CD4-positive, alpha-beta T cell treated with Interleukin-17A for 4 hours (primary cell): ENCODE results near the gene ZNF213.

Experiments used
- DNase-seq: peaks from one replicate; pipeline ENCODE4 v3.0.0-alpha.2; 2020; ENCODE audit warnings: mixed read lengths

Gene ZNF213

DNA sequence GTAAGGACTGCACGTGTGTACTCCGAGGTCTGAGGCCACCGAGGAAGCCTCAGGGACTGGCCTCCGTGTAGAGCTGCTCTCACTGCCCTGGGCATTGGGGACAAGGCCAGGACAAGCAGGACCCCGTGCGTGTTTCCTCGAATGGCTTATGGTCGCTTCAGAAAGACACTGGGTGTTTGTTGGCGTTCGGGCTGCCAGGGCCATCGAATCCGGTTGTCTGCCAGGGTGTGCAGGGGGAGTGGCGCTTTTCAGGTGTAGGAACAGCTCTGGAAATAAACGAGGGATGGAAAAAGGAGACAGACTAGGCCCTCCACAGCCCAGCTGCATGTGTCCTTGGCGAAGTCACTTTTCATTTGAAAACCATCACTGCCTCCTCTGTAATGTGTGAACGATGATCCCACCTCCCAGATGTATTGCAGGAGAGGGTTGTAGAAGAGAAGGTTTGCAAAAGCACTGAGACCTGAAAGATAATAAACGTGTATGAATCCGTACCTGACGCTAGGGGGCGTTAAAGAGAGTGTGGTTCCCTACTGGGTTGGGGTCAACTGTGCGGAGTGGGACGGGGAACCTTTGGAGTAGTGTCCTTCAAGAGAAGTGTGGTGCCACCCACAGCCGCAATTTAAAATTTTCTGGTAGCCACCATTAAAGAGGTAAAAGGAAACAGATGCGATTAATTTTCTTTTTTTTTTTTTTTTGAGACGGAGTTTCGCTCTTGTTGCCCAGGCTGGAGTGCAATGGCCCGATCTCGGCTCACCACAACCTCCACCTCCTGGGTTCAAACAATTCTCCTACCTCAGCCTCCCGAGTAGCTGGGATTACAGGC, 33.6 kb upstream of the ZNF213 start:
- peak; percentile 66 for DNase-seq

DNA sequence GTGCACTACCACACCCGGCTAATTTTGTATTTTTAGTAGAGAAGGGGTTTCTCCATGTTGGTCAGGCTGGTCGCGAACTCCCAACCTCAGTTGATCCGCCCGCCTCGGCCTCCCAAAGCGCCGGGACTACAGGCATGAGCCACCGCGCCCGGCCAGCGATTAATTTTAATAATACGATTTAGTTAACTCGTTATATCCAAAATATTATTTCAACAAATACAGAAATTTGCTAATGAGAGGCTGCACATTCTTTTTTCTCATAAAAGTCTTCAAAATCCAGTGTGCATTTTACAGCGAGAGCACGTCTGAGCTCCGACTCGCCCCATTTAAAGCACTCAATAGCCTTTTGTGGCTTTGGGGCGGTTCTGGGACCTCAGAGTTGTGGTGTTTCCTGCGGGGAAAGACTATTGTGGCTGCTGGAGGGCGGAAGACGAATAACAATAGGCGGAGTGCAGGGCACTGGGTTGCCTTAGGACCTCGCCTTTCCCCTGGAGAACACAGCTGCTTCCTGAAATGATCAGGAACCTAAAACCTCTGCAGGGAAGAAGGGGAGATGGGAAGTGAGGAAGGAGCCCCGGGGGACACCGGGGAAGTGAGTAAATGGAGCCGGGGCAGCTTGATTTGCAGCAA, 32.9 kb upstream of the ZNF213 start:
- DNase-seq: peak; percentile 61

DNA sequence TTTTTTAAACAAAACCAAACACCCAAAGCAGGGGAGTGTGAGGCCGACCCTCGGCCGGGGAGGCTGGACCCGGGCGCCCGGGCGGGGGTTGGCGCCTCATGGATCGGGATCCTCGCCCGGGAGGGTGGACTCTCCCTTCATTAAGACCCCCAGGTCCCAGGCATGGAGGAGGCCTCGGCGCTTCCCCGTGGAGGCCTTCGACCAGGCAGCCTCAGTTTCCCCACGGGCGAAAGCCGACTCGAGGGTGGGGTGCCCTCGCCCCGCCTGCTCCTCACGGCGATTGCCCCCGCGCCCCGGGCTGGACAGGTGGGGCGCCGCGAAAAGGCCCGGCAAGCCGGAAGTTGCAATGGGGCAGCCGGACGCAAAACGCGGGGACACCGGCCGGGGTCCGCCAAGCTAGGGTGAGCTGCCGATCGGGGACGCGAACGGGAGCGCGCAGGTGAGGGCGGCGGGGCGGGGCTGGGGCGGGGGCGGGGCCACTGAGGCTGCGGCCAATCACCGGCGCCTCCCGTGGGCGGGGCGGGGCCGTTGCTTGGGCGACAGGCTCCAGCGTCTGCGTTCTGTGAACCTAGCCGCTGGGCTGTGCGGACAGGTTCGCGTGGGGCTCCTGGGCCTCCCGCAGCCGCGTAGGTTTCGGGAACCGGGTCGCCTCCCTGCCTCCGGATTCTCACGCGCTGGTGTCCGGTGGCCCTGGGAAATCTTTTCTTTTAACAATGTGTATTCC, 28.5 kb upstream of the ZNF213 start:
- DNase-seq: peak; percentile 95

DNA sequence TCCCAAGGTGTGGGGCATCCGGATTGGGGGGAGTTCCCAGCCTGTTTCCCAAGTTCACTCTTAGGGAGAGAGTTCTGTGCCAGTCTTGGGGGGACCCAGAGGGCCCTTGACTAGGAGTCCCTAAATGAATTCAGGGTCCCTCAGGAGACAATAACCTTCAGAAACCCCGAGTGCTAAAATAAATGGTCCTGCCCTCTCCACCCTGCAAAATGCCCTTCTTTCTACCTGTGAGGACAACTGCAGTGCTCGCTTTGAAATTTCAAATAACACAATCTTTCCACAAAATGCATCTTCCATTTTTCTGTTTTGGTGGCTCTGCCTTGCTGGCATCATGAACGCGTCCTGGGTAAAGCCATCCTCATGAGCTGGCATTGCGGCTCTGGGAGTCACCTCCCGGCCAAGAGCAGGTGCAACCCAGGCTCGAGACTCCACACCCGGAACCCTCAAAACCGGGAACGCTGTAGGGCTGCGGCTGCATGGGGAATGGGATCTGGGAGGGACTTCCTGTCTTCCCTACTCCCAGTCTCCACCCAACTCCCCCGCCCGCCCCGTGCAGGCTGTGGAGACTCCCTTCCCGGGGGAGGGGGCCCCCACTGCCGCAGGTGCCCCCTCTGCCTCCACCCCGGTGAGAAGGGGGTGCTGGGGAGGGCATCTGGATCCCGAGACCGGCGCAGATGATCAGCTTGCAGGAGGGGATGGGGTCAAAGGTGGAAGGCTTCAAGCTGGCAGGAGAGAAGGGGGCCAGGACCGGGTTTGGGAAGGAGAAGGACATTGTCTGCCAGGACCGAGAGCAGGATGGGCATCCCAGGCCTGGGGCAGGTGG, 22.6 kb upstream of the ZNF213 start, which contains the start of gene ZNF205:
Gene ZNF205, plus strand, starts transcription at position 529 of the 823 bp plus-strand sequence. CDS start 845 bp downstream, outside the sequence.
- no peak for DNase-seq

- no peak for DNase-seq
Observed at GRCh38 chr16:3112881-3113574, 21.8 kb upstream of the ZNF213 start.

DNA sequence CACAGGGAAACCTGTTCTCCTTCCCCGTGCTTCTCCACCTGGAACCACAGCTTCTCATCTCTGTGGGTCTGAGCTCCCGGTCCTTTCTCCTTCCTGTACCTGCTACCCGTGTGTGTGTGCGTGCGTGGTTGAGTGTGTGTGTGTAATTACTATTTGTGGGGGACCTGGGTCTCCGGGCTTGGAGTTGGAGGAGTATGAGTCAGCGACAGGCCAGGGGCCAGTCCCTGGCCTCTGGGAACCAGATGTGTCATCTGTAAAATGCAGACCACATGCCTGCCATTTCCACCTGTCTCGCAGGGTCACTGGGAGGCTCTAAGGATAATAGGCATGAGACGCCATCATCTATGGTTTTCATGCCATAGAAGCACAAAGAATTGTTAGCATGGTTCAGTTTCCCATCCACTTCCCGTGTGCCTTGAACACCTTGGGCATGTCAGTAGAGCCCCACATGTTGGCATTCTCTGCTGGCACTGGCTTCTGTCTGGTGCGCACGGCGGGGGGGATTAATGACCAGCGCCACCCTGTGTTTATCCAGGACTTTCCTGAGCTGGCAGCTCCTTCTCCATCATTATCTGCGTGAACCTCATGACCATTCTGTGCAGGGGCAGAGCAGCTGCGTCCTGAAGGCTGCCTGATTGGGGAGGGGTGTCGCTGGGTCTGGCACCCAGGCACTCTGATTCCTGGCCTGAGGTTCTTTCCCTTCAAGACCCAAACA, 20.9 kb upstream of the ZNF213 start:
- DNase-seq: peak; percentile 23

GRCh38 chr16:3115003-3115402, 19.8 kb upstream of the ZNF213 start:
- DNase-seq: no peak

DNA sequence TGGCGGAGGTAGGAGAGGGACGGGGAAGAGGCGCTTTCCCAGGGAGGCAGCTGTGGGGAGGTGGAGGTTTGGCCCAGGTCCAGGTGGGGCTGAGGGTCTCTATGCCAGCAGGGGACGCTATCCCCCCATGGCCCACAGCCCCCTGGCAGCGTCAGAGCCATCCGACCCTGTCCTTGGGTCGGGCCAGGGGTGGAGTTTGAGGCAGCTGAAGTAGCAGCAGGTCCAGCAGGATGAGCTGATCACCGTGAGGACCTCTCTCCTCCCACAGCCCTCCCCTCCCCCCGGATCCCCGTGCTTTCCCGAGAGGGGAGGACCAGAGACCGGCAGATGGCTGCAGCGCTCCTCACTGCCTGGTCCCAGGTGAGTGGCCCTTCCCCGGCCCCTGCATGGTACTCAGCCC, 19.3 kb upstream of the ZNF213 start:
- DNase-seq: no peak

GRCh38 chr16:3118204-3118790, 16.5 kb upstream of the ZNF213 start:
- no peak for DNase-seq

- no peak for DNase-seq
Observed at GRCh38 chr16:3118846-3119245, 16.0 kb upstream of the ZNF213 start.

DNA sequence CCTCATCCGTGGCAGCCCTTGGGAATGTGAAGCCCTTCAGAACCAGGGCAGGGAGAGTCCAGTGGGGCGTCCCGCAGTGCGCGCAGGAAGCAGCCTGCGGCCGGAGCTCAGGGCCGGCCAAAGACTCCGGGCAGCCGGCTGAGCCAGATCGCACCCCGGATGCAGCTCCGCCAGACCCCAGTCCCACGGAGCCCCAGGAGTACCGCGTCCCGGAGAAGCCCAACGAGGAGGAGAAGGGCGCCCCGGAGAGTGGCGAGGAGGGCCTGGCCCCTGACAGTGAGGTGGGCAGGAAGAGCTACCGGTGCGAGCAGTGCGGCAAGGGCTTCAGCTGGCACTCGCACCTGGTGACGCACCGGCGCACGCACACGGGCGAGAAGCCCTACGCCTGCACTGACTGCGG, 15.5 kb upstream of the ZNF213 start:
- no peak for DNase-seq

DNA sequence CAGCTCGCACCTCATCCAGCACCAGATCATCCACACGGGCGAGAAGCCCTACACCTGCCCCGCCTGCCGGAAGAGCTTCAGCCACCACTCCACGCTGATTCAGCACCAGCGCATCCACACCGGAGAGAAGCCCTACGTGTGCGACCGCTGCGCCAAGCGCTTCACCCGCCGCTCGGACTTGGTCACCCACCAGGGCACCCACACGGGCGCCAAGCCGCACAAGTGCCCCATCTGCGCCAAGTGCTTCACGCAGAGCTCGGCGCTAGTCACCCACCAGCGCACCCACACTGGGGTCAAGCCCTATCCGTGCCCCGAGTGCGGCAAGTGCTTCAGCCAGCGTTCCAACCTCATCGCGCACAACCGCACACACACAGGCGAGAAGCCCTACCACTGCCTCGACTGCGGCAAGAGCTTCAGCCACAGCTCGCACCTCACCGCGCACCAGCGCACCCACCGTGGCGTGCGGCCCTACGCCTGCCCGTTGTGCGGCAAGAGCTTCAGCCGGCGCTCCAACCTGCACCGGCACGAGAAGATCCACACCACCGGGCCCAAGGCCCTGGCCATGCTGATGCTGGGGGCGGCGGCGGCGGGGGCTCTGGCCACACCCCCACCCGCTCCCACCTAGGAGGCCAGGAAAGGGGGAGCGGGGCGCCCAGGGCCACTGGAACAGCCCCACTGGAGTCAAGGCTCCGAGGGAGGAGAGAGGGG, 15.0 kb upstream of the ZNF213 start:
- no peak for DNase-seq

GRCh38 chr16:3120435-3120834, 14.4 kb upstream of the ZNF213 start:
- DNase-seq: no peak

GRCh38 chr16:3121851-3122467, 12.9 kb upstream of the ZNF213 start:
- no peak for DNase-seq

DNA sequence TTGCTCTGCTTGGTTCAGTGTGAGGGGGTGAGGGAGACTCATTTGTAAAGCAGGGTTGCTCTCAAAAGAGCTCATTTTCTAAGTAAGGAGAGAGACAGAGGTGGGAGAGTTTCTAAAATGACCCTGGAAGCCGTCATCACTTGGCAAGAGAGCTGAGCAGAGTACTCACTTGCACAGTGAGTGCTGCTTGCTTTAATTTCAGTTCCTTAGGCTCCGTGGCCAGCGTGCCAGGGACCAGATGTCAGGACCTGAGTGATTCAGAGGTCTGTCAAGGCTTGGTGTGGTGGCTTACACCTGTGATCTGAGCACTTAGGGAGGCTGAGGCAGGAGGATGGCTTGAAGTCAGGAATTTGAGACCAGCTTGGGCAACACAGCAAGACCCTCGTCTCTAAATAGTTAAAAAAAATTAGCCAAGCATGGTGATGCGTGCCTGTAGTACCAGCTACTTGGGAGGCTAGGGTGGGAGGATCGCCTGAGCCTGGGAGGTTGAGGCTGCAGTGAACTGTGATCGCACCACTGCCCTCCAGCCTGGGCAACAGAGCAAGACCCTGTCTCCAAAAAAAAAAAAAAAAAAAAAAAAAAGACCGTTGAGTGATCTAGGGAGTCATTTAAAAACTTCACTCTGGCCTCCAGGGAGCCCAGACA, 11.8 kb upstream of the ZNF213 start:
- no peak for DNase-seq

DNA sequence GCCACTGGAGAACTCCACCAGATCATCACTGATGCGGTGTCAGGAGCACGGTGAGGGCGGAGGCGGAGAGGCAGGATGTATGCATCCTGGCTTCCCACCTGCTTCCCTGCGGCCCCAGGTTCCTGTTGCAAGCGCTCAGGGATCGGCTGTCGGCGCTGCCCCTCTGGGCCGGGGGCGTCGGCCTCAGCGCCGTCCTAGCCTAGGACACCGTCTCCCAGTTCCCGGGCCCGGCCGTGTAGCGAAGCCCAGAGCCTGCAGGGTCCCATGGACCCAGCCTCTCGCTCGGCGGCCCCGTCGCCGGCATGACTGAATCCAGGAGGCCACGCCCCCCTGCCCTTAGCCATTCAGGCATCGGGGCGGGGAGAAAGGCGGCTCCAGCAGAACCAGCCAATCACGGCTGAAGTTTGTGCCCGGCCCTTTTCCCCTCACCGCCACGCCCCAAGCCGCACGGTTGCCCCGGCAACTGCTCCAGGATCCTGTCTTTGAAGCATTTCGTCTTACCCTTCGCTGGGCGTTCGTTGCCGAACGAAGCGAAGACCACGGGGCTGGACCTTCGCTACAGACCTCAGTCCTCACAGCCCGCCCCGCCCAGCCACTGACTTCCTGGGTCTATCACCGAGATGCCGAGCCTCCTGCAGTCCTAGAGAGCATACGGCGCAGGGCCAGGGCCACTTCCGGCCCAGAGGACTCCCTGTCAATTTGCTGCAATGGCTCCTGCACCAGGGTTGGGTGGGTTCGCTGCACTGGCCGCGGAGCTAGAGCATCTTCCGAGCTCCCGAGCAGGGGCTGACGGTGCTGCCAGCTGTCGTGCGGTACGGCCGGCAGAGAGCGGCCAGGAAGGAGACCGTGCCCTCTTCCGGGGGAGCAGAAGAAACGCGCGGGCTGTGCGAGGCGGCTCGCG, 10.6 kb upstream of the ZNF213 start:
- peak; percentile 99 for DNase-seq

- DNase-seq: no peak
Observed at GRCh38 chr16:3127745-3128144, 7.1 kb upstream of the ZNF213 start.
